HL-60 (cell line): Measurements from ENCODE around the gene CCDC88C.
"Not testable (repeated sequence)": the region's sequence is repeated elsewhere in the genome, so short reads cannot be mapped to it uniquely, and the experiment has no call there.

Experiments used
- DNase-seq, 2 experiments: peaks; one replicate each; pipeline ENCODE4 v3.0.0-alpha.2; 2010 to 2020; ENCODE audit warnings: low read depth in 1 of 2, low spot score in 1 of 2
- H3K27ac ChIP-seq: fragments of 250-450 bp; sonication (Bioruptor Pico); replicated peaks from 2 replicates; pipeline ENCODE4 v1.5.1; 2020; ENCODE audit warnings: mild to moderate bottlenecking, moderate library complexity
- H3K27me3 ChIP-seq: fragments of 250-450 bp; sonication (Bioruptor Pico); 2 replicates; pipeline ENCODE4 v1.5.1; 2021; ENCODE audit warnings: mild to moderate bottlenecking, moderate library complexity; ENCODE audit not compliant: insufficient read depth, poor library complexity, severe bottlenecking
- H3K4me3 ChIP-seq: replicated peaks from 2 replicates; pipeline ENCODE4 v1.5.1; 2011; ENCODE audit warnings: mild to moderate bottlenecking, control low read depth, low read length; ENCODE audit not compliant: insufficient read depth
- CTCF ChIP-seq: IDR thresholded peaks from one replicate; pipeline ENCODE4 v1.5.1; 2011; ENCODE audit warnings: low read length, control low read depth, inconsistent platforms; ENCODE audit not compliant: insufficient read depth
- GABPA ChIP-seq: IDR thresholded peaks from 2 replicates; pipeline ENCODE4 v1.6.1; 2012; ENCODE audit warnings: low read depth
- POLR2AphosphoS5 ChIP-seq: IDR thresholded peaks from 2 replicates; pipeline ENCODE4 v1.6.1; 2012; ENCODE audit warnings: low read depth
- REST ChIP-seq: IDR thresholded peaks from 2 replicates; pipeline ENCODE4 v1.6.1; 2012; ENCODE audit warnings: low read depth; ENCODE audit not compliant: insufficient replicate concordance
- SPI1 ChIP-seq: IDR thresholded peaks from 2 replicates; pipeline ENCODE4 v1.6.1; 2012; ENCODE audit warnings: low read depth, mild to moderate bottlenecking, borderline replicate concordance

Gene CCDC88C

GRCh38 chr14:91228112-91229004 lies 189.3 kb downstream of the CCDC88C start:
- TF ChIP-seq SPI1 (no peak), REST (no peak), GABPA (no peak), POLR2AphosphoS5 (no peak), CTCF (no peak)
- Histone ChIP-seq H3K4me3 (no peak overlapping the region), H3K27me3 (no peaks in the 10 kb centered on the region), H3K27ac (no peak overlapping the region)
- DNase-seq = no peak

GRCh38 chr14:91227183-91227628 lies 190.4 kb downstream of the CCDC88C start:
- Histone ChIP-seq H3K27me3 (no peaks in the 10 kb centered on the region), H3K27ac (no peak overlapping the region), H3K4me3 (no peak overlapping the region)
- DNase-seq = no peak
- TF ChIP-seq POLR2AphosphoS5 = no peak
- no peak for TF ChIP-seq REST
- TF ChIP-seq SPI1 = no peak
- TF ChIP-seq GABPA = no peak
- TF ChIP-seq CTCF = no peak

GRCh38 chr14:91226360-91226759 lies 191.3 kb downstream of the CCDC88C start:
- DNase-seq, H3K4me3 ChIP-seq, H3K27me3 ChIP-seq, H3K27ac ChIP-seq: not testable (repeated sequence)

GRCh38 chr14:91225025-91225424 lies 192.6 kb downstream of the CCDC88C start:
- TF ChIP-seq REST = no peak
- no peak for TF ChIP-seq CTCF
- TF ChIP-seq GABPA = no peak
- no peak for TF ChIP-seq SPI1
- no peak for TF ChIP-seq POLR2AphosphoS5
- Histone ChIP-seq H3K27me3 (no peaks in the 10 kb centered on the region), H3K4me3 (no peak overlapping the region), H3K27ac (no peak overlapping the region)
- DNase-seq = no peak
